ENCODE data around the gene NELL1.

NELL1 gene

DNA sequence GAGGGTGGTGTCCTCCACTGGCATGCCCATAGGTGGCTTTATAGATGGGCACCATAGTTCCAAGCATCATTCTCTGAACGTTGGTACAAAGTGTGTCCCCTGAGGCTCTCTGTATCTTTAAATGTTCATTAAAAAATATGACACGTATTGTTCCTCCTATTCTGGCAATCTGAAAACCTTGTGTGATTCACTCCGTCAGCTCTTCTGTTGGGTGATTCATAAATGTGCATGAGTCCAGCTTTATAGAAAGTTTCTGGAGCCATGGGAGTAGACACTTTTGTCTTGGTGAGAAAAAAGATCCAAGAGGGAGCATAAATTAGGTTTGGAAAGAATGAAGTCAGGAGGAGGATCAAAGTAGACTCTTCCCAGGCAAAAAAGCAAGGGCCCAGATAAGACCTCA lies 728.8 kb downstream of the NELL1 start:
- Mint-ChIP-seq H3K27me3 (ENCODE audit: low read depth) (no peaks in the 10 kb centered on the region), H3K4me3 (no peak overlapping the region), H3K4me1 (ENCODE audit: low read depth) (no peaks in the 10 kb centered on the region), H3K27ac (no peak overlapping the region), H3K36me3 (ENCODE audit: low read depth) (no peaks in the 10 kb centered on the region), H3K9me3 (peaks cover 9% of the 10 kb centered on the region)
- DNase-seq (ENCODE audit: low spot score), result no peak

DNA sequence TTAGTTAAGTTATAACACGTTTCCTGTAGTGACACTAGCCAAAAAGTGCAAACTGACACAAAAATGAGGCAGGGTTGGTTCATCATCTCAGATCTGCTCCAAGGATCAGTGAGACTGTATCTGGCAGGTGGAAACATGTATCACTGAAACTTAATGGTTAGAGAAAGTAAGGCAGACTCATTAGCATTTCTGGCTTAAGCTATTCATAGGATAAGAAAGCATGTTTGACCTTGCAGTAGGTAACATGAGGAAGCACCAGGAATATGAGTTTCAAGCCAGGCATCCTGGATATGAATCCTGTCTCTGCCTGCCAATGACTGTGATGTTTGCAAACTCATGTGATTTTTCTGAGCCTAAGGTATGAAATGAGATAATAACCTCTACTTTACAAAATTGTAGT lies 732.1 kb downstream of the NELL1 start:
- Mint-ChIP-seq H3K36me3 (ENCODE audit: low read depth) (no peaks in the 10 kb centered on the region), H3K27ac (no peak overlapping the region), H3K4me1 (ENCODE audit: low read depth) (no peaks in the 10 kb centered on the region), H3K27me3 (ENCODE audit: low read depth) (no peaks in the 10 kb centered on the region), H3K4me3 (no peak overlapping the region), H3K9me3 (peaks cover 12% of the 10 kb centered on the region)
- DNase-seq (ENCODE audit: low spot score), result no peak

DNA sequence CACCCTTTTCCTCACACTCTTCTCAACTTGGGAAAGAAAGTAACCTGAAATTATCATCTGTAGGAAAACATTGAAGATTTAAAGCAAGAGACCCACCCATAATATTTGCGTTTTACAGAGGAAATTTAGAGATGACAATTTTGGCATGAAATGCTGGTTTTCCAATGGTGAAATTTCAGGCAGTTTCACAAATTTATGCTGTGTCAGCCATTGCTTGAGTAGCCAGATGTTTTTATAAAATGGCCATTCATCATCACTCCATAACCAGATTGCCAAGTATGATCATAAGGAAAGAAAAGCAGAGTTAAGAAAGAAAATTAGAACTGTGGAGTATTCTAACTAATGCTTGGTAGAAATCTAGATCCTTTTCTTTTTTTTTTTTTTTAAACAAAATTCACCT lies 732.9 kb downstream of the NELL1 start:
- no peaks in the 10 kb centered on the region for H3K4me1 Mint-ChIP-seq (ENCODE audit: low read depth)
- no peaks in the 10 kb centered on the region for H3K27me3 Mint-ChIP-seq (ENCODE audit: low read depth)
- no peak overlapping the region for H3K4me3 Mint-ChIP-seq
- H3K36me3 Mint-ChIP-seq (ENCODE audit: low read depth), result no peaks in the 10 kb centered on the region
- no peak for DNase-seq (ENCODE audit: low spot score)
- no peak overlapping the region for H3K27ac Mint-ChIP-seq
- peaks cover 12% of the 10 kb centered on the region for H3K9me3 Mint-ChIP-seq

DNA sequence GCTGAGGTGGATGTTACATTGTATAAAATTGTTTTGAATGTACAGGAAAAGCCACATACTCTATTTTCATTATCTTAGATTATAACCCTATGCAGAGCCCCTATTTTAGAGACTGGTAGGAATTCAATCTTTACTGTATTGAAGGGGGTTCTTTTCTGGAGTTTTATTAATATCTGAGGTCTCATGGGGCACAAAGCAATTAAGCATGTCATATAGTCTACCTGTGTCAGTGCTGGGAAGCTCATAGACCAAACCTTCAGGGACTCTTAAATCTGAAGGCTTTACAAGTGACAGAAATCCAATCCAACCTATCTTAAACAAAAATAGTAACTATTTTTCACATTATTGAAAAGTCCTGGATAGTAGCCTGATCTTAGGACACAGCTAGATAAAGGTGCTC lies 733.7 kb downstream of the NELL1 start:
- Mint-ChIP-seq H3K27ac (no peak overlapping the region), H3K9me3 (peaks cover 20% of the 10 kb centered on the region), H3K36me3 (ENCODE audit: low read depth) (no peaks in the 10 kb centered on the region), H3K4me1 (ENCODE audit: low read depth) (no peaks in the 10 kb centered on the region), H3K4me3 (no peak overlapping the region), H3K27me3 (ENCODE audit: low read depth) (no peaks in the 10 kb centered on the region)
- no peak for DNase-seq (ENCODE audit: low spot score)

DNA sequence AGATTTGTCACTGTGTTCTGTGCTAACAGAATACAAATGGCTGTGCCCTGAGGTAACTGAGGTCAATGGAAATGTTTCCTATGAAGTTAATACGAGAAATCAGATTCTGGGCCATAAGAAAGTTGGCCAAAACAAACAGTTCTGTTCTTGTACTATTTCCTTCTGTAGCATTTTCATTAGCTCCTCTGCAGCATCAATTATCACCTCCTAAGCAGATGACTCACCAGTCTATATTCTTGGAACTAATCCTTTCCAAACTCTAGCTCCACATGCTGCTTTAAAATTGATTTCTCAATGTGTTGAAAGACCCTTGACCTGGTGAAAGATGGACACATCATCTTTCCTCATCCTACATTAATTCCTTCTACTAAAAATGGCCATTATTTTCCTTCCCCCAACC lies 736.0 kb downstream of the NELL1 start:
- no peaks in the 10 kb centered on the region for H3K27me3 Mint-ChIP-seq (ENCODE audit: low read depth)
- no peaks in the 10 kb centered on the region for H3K36me3 Mint-ChIP-seq (ENCODE audit: low read depth)
- no peak overlapping the region for H3K4me3 Mint-ChIP-seq
- no peak overlapping the region for H3K27ac Mint-ChIP-seq
- H3K4me1 Mint-ChIP-seq (ENCODE audit: low read depth), result no peaks in the 10 kb centered on the region
- peaks cover 22% of the 10 kb centered on the region for H3K9me3 Mint-ChIP-seq
- no peak for DNase-seq (ENCODE audit: low spot score)

DNA sequence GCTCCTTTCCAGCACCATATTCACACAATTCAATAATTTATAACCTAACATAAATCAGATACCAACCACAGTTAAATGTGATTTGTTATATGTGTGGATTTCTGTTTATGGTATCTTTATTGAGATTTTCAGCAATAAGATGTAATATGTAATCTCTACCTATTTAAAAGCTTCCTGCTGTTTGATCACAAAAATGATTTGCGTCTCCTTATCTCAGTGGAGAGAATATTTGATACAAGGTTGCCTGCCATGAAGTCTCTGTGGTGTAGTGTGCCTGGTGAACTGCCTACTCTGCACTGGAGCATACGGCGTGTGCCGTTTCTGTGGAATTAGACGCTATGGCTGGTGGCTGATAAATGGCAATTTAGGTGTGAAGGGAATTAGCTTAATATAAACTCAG lies 741.1 kb downstream of the NELL1 start:
- Mint-ChIP-seq H3K4me1 (ENCODE audit: low read depth) (no peaks in the 10 kb centered on the region), H3K9me3 (peaks cover 19% of the 10 kb centered on the region), H3K27me3 (ENCODE audit: low read depth) (no peaks in the 10 kb centered on the region)

DNA sequence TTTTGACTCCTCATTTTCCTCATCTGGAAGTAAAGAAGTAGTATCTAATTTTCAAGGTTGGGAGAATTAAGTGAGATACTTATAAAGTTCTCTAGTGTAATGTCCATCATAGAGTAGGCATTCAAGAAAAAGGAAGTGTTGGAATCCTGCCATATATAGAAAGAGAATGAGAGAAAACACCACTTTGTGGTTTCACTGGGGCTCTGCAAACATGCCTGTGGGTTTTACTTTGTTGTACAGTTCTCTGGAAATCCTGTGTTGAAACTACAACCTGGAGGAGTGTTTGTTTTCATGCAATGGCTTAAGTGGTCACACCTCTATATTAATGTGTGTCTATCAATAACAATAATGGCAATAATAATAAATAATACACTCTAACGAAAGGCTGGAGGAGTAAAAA lies 741.7 kb downstream of the NELL1 start:
- Mint-ChIP-seq H3K9me3 (peaks cover 16% of the 10 kb centered on the region), H3K4me1 (ENCODE audit: low read depth) (no peaks in the 10 kb centered on the region), H3K4me3 (no peak overlapping the region), H3K27ac (no peak overlapping the region), H3K36me3 (ENCODE audit: low read depth) (no peaks in the 10 kb centered on the region), H3K27me3 (ENCODE audit: low read depth) (no peaks in the 10 kb centered on the region)
- no peak for DNase-seq (ENCODE audit: low spot score)

More for the DNA sequence above, 741.1 kb downstream of the NELL1 start:
- Mint-ChIP-seq H3K4me3 (no peak overlapping the region), H3K36me3 (ENCODE audit: low read depth) (no peaks in the 10 kb centered on the region), H3K27ac (no peak overlapping the region)
- DNase-seq (ENCODE audit: low spot score), result no peak

DNA sequence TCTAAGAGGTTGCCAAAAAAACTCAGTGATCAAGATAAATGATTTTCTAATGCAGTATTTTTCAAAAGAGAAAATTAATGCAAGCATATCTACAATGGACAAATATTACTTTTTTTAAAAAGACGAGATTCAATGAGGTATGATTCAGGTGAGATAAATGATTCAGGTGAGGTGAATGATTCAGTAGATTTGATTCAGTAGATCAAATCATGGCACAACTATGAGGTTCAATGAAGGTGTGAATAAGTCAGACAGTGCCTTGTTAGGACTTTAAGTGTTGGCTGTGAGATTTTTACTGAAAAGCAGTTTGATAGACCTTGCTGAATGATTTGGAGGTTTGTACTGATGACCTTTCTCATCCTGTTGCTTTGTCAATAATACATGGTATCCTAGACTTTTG lies 742.2 kb downstream of the NELL1 start:
- peaks cover 16% of the 10 kb centered on the region for H3K9me3 Mint-ChIP-seq
- no peaks in the 10 kb centered on the region for H3K36me3 Mint-ChIP-seq (ENCODE audit: low read depth)
- no peak overlapping the region for H3K4me3 Mint-ChIP-seq

DNA sequence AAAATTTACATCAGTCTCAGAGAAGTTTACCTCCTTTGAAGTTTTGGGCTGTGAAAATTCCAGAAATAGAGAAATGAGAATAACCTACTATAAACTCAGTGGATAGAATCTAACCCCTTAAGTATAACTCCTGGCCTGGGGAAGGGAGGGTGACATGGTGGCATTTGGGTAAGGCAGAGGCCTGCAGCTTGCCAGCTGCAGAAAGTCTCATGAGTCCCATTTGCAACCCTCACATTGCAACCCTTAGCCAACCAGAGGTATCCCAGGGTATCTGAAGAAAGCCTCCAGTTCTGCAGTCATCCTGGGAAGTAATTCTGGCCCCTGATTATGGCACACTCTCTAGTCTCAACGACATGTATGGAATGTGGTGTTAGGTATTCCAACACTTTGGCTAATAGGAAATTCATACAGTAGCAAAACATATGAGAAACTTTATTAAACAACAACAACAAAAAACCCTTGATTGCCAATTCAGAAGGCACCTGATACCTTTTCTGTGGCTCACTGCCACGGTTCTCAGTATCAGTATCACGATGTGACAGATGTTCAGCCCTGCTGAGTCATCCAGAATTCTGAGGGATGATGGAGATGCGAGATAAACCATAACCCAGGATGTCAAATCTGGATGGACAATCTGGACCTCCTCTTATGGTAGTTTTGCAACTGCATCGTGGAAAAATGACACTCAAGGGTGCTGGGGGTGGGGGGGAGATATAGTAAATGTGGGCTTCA lies 743.4 kb downstream of the NELL1 start:
- Mint-ChIP-seq H3K9me3 (peaks cover 11% of the 10 kb centered on the region), H3K27ac (no peak overlapping the region), H3K36me3 (ENCODE audit: low read depth) (no peaks in the 10 kb centered on the region), H3K27me3 (ENCODE audit: low read depth) (no peaks in the 10 kb centered on the region), H3K4me1 (ENCODE audit: low read depth) (no peaks in the 10 kb centered on the region), H3K4me3 (no peak overlapping the region)
- no peak for DNase-seq (ENCODE audit: low spot score)

More for the DNA sequence above, 742.2 kb downstream of the NELL1 start:
- Mint-ChIP-seq H3K27me3 (ENCODE audit: low read depth) (no peaks in the 10 kb centered on the region), H3K4me1 (ENCODE audit: low read depth) (no peaks in the 10 kb centered on the region), H3K27ac (no peak overlapping the region)
- DNase-seq (ENCODE audit: low spot score), result no peak

DNA sequence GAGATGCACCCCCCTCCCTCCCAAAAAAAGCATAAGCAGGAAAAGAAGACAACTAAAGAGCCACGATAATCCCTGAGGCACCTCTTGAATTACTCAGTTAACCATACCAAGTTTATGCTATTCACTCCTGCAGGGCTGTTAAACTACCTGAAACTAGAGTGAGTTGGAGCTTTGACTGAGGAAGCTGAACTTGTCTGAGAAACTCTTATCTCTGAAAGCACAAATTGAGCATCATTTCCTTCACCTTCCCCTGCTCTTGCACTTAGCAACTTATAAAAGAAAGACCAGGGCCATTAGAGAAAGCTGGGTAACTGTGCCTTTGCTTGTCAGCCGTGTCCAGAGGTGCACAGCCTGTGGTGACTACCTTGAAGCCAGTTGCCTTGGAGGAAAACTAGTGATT lies 745.6 kb downstream of the NELL1 start:
- no peak overlapping the region for H3K27ac Mint-ChIP-seq
- no peaks in the 10 kb centered on the region for H3K36me3 Mint-ChIP-seq (ENCODE audit: low read depth)
- no peaks in the 10 kb centered on the region for H3K4me1 Mint-ChIP-seq (ENCODE audit: low read depth)
- H3K9me3 Mint-ChIP-seq, result peaks cover 11% of the 10 kb centered on the region
- DNase-seq (ENCODE audit: low spot score), result no peak
- no peaks in the 10 kb centered on the region for H3K27me3 Mint-ChIP-seq (ENCODE audit: low read depth)
- H3K4me3 Mint-ChIP-seq, result no peak overlapping the region

DNA sequence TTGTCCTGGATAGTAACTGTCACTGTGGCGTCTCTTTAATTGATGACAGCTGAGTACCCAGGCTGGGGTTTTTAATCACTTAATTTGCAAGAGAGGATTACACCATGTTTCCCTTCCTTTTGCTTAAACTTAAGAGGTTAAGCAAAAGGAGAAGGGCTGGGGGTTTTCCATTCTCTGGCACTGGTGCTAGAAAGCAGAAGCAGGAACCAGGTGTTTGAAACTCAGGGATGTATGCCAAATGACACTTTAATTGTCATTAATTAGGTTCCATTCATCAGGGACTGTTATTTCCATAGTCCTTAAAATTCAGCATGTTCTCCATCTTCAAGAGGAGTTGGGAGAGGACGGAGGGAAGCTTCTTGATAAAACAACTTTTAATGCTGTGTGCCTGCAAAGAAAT lies 746.2 kb downstream of the NELL1 start:
- Mint-ChIP-seq H3K4me1 (ENCODE audit: low read depth) (no peaks in the 10 kb centered on the region), H3K36me3 (ENCODE audit: low read depth) (no peaks in the 10 kb centered on the region), H3K27ac (no peak overlapping the region), H3K9me3 (peaks cover 16% of the 10 kb centered on the region), H3K27me3 (ENCODE audit: low read depth) (no peaks in the 10 kb centered on the region), H3K4me3 (no peak overlapping the region)
- DNase-seq (ENCODE audit: low spot score), result no peak

DNA sequence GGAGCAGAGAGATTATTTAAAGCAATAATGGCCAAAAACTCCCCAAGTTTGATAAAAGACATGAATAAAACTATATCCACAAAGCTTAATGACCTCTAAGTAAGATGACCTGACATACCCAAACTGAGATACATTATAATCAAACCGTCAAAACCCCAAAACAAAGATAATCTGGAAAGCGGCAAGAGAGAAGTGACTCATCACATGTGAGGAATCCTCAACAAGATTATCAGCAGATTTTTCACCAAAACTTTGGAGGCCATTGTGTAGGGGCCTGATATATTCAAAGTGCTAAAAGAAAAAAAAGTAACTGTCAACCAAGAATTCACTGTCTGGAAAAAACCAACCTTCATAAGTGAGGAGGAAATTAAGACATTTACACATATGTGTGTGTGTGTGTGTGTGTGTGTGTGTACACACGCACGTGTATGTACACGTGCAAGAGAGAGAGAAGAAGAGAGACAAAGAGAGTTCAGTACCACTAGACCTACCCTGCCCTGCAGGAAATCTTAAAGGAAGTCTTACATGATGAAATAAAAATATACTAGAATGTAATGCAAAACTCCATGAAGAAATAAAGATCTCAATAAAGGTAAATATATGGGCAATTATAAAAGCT lies 752.4 kb downstream of the NELL1 start:
- Mint-ChIP-seq H3K4me1 (ENCODE audit: low read depth) (no peaks in the 10 kb centered on the region), H3K27ac (no peak overlapping the region), H3K36me3 (ENCODE audit: low read depth) (no peaks in the 10 kb centered on the region), H3K27me3 (ENCODE audit: low read depth) (no peaks in the 10 kb centered on the region), H3K4me3 (no peak overlapping the region), H3K9me3 (peaks cover 15% of the 10 kb centered on the region)
- no peak for DNase-seq (ENCODE audit: low spot score)

DNA sequence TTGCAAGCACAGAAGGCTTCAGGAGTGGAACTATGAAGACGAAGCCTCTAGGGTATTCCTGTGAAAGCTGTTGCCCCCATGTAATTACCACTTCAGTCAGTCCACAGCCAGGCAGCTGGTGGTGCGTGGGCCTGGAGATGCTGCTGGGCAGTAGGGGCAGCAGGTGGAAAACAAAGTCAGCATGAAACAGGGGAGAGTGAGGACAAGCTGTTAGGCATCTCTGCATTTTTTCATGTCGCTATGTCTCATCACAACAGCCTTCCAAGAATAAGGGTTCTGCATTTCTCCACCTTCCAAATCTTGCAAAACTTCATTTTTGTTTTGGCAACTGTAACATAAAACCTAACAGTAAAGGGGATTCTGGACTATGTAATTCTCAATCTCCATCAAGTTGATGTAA lies 757.5 kb downstream of the NELL1 start:
- H3K4me3 Mint-ChIP-seq, result no peak overlapping the region
- H3K4me1 Mint-ChIP-seq (ENCODE audit: low read depth), result no peaks in the 10 kb centered on the region
- no peaks in the 10 kb centered on the region for H3K27me3 Mint-ChIP-seq (ENCODE audit: low read depth)
- no peaks in the 10 kb centered on the region for H3K9me3 Mint-ChIP-seq
- no peak overlapping the region for H3K27ac Mint-ChIP-seq
- DNase-seq (ENCODE audit: low spot score), result no peak
- H3K36me3 Mint-ChIP-seq (ENCODE audit: low read depth), result no peaks in the 10 kb centered on the region

DNA sequence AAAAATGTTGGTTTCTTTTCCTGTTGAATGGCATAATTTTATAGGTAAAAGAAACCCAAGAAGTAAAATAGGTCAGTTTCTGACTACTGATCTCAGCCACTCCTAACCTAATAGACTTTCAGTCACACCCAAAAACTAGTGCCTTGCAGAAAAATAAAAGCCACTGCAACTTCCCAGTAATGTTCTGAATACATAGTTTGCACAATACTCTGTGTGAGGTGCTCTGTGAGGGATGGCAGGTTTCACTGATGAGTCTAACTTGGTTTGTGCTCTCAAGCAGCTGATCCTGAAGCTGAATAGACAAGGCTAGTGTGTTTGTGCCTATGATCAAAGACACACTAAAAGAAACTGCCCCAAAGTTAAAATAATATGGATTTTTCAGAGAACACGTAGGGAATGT lies 758.3 kb downstream of the NELL1 start:
- Mint-ChIP-seq H3K4me3 (no peak overlapping the region), H3K27ac (no peak overlapping the region), H3K27me3 (ENCODE audit: low read depth) (no peaks in the 10 kb centered on the region), H3K4me1 (ENCODE audit: low read depth) (no peaks in the 10 kb centered on the region), H3K36me3 (ENCODE audit: low read depth) (no peaks in the 10 kb centered on the region), H3K9me3 (no peaks in the 10 kb centered on the region)
- no peak for DNase-seq (ENCODE audit: low spot score)

DNA sequence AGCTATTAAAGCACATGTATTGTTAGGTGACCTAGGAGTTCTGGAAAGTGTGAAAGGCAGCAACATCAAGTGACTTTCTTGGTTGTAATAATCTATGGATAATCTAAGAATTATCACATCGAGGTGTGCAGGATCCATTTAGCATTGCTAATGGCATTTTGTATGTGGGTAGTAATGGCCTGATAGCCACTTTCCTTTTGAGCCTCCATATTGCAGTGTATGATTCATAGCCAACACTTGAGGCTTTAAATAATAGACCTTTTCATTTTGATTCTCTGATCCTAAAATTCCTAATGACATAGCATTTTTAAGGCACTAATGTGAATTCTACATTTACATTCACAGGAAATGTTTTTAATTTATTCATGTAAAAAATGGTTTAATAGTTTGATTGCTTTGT lies 759.4 kb downstream of the NELL1 start:
- Mint-ChIP-seq H3K9me3 (no peaks in the 10 kb centered on the region), H3K4me3 (no peak overlapping the region), H3K27ac (no peak overlapping the region), H3K27me3 (ENCODE audit: low read depth) (no peaks in the 10 kb centered on the region), H3K4me1 (ENCODE audit: low read depth) (no peaks in the 10 kb centered on the region), H3K36me3 (ENCODE audit: low read depth) (no peaks in the 10 kb centered on the region)
- DNase-seq (ENCODE audit: low spot score), result no peak
